GM12865 (cell line): ENCODE data around the gene OOSP3.
A peak's percentile ranks its signal among the peaks of the same experiment; 100 is the strongest.

ENCODE experiments used
- DNase-seq: peaks from one replicate; pipeline ENCODE4 v3.0.0; 2010; ENCODE audit warnings: low read depth
- H3K4me3 ChIP-seq: 2 replicates; pipeline ENCODE4 v1.5.1; 2011; ENCODE audit warnings: mild to moderate bottlenecking, low read depth, low read length, control low read depth
- TF ChIP-seq, protein P1 (sequence below): IDR thresholded peaks from 2 replicates; pipeline ENCODE4 v1.5.1; 2011; ENCODE audit warnings: low read length, control low read depth, low read depth, inconsistent platforms; ENCODE audit not compliant: insufficient read depth; ENCODE audit errors: missing control alignments

OOSP3 gene, protein sequence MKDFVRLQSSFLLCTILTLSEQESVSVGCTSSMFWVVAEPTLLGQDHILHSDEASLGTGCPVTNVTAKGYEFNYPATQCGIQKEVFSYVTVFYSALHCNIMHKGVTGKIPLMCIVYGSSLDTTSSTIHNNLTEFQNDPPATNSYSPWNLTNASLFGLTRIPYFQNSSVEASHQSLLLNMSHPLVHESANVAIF

DNA sequence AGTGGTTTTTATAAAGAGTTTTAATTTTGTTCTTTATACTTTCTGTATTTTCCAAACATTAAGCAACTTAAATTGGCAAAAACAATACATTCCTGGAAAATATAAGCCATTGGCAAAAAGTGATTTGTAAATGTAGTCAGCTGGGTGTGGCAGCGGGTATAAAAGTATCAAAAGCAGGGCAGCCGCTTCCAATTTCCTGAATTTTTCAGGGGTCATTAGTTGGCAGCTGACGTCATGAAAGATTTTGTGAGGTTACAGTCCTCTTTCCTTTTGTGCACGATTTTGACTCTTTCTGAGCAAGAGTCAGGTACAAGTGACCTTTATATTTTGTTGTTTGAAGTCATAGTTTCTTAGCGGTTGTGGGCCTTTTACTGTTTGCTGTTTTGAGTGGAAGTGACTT is at the start of gene OOSP3:
Gene OOSP3, plus strand, starts transcription at position 208 of the 400 bp plus-strand sequence. Its CDS starts 27 bp downstream, at position 235.
- DNase-seq: no peak
- no peak within 1 kb of the TSS for H3K4me3 ChIP-seq
- TF ChIP-seq, protein P1, sequence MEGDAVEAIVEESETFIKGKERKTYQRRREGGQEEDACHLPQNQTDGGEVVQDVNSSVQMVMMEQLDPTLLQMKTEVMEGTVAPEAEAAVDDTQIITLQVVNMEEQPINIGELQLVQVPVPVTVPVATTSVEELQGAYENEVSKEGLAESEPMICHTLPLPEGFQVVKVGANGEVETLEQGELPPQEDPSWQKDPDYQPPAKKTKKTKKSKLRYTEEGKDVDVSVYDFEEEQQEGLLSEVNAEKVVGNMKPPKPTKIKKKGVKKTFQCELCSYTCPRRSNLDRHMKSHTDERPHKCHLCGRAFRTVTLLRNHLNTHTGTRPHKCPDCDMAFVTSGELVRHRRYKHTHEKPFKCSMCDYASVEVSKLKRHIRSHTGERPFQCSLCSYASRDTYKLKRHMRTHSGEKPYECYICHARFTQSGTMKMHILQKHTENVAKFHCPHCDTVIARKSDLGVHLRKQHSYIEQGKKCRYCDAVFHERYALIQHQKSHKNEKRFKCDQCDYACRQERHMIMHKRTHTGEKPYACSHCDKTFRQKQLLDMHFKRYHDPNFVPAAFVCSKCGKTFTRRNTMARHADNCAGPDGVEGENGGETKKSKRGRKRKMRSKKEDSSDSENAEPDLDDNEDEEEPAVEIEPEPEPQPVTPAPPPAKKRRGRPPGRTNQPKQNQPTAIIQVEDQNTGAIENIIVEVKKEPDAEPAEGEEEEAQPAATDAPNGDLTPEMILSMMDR: no peak

DNA sequence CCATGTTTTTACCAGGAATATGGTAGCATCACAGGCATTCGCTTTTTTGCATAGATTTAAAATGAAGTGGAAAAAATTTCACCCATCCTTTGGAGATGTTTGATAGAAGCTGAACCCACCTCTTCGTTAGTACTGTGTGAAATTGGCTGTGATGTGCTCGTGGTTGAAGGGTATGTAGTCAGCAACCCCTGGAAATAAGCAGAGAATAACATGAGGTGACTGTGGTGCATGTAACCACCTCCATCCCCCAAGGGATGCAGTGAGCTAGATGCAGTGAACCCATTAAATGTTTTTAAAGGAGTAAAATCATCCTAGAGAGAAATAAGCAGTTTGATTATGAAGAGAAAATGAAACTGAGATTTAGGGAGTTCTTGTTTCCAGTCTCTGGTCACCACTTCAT is 49.2 kb upstream of the OOSP3 start:
- no peak for DNase-seq
- TF ChIP-seq, protein P1: no peak
- no peak overlapping the region for H3K4me3 ChIP-seq

DNA sequence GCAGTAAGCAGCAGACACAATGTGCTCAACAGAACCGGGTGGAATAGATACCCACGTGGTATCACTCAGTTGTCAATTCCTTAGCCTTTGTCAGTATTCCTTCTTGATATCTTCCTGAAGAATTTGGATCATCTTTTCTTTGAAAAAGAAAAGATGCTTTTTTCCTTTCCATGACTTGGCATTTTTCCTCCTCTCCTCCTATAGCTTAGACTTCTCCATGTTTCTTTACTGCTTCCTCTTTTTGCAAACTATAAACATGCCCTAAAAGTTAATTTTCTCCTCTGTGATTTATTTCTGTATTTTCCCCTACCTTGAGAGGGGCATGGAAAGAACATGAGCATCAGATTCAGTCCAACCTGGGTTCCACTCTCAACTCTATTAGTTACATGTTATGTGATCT is 45.0 kb upstream of the OOSP3 start:
- no peak for DNase-seq
- TF ChIP-seq, protein P1: no peak
- H3K4me3 ChIP-seq: no peak overlapping the region

DNA sequence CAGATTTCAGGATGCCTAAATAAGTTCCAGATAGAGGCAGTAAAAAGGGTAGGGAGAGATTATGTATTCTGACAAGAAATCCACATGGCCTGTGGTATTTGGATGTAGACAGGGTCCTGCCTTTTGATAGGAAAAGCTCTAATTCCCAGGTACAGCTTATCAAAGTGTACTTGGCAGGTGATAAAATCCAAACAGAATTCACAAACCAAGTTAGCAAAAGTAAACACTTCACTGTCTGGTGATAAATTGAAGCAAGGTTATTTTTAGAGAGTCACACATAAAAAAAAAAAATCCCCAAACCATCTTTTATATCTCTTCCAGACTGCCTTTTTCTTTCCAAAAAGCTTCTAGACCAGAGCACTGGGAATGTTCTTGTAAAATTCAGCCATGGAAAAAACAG is 39.0 kb upstream of the OOSP3 start:
- H3K4me3 ChIP-seq: no peak overlapping the region
- no peak for DNase-seq
- TF ChIP-seq, protein P1: no peak

DNA sequence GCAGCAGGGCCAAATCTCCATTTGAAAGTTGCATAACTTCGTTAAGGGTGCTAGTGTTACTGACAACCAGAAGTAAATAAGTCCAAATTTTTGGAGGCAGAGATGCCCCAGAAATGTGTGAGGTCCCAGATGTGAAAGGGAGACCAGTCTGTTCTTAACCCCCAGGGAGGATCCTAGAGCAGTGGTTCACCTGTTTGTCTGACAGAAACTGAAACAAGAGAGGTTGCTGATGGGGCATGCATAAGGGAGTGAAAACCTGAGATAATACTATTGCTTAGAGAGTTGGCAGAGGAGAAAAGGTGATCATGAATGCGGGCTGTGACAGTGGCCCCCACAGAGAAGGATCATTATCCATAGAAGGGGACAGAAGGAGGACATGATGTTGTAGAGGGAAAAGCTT is 37.1 kb upstream of the OOSP3 start:
- TF ChIP-seq, protein P1: no peak
- no peak overlapping the region for H3K4me3 ChIP-seq
- DNase-seq: peak; percentile 6

DNA sequence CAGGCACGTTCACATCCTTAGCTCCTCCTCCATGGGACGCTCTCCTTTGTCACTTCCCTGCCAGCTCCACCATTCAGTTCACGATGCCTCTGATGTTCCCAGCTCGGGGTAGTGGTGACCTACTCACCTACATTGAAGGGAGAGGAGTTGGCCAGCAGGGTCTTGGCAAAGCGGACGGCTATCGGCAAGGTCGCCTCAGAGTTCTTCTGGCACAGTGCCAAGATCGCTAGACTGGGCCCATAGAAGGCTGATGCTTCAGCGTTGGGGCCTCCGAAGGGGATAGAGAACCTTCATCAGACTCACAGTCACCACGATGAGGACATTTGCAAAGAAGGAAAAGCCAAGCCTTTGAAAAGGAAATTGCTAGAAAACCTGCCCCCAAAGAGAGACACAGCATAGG is 36.3 kb upstream of the OOSP3 start:
- no peak overlapping the region for H3K4me3 ChIP-seq
- no peak for DNase-seq
- TF ChIP-seq, protein P1: no peak

DNA sequence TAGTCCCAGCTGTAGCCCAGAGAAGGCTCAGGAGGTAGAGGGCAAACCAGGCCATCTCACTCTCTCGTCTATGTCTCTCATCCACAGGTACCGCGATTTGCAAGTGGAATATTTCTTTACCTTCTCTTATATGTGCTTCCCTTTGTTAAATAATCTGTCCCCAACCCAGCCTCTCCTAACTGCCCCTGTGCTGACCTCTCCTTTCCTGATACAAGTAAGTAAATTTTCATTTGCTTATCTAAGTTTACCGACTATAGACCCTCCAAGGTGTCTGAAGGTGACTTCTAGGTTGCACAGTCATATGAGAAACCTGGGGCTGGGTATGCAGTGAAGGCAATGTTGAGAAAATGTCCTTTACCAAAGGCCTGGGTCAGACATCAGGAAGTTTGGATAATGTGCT is 33.2 kb upstream of the OOSP3 start, which contains the start of gene CBLIF:
Gene CBLIF, minus strand, starts transcription at position 101 of the 400 bp plus-strand sequence. Its CDS starts 46 bp downstream, at position 55.
- no peak for DNase-seq
- H3K4me3 ChIP-seq: no peak within 1 kb of the TSS
- TF ChIP-seq, protein P1: no peak
